Loucy (cell line): Measurements from ENCODE around the gene LEMD1.

Source experiments
- H2AFZ ChIP-seq: fragments of 200-600 bp; sonication (generic); 2 replicates; pipeline ENCODE4 v1.6.0; 2016; ENCODE audit warnings: antibody characterized with exemption, mild to moderate bottlenecking, low read length, moderate library complexity
- H3F3A ChIP-seq: fragments of 200-600 bp; 2 replicates; pipeline ENCODE4 v1.6.0; 2016; ENCODE audit warnings: antibody characterized with exemption, low read depth, mild to moderate bottlenecking
- H3K27me3 ChIP-seq: fragments of 200-600 bp; sonication (generic); 2 replicates; pipeline ENCODE4 v1.6.1; 2014; ENCODE audit warnings: low read length, mild to moderate bottlenecking; ENCODE audit not compliant: insufficient read depth, poor library complexity, severe bottlenecking
- H3K36me3 ChIP-seq: fragments of 200-600 bp; sonication (generic); 2 replicates; pipeline ENCODE4 v1.6.1; 2016; ENCODE audit warnings: low read length; ENCODE audit not compliant: insufficient read depth
- H3K4me1 ChIP-seq: fragments of 200-600 bp; sonication (generic); 2 replicates; pipeline ENCODE4 v1.5.1; 2014; ENCODE audit warnings: low read length, mild to moderate bottlenecking; ENCODE audit not compliant: insufficient read depth, poor library complexity, severe bottlenecking
- H3K4me2 ChIP-seq: fragments of 200-600 bp; sonication (generic); 2 replicates; pipeline ENCODE4 v1.6.0; 2014; ENCODE audit warnings: antibody characterized with exemption, low read length, low read depth, mild to moderate bottlenecking; ENCODE audit not compliant: poor library complexity, severe bottlenecking
- H3K4me3 ChIP-seq: fragments of 200-600 bp; sonication (generic); 2 replicates; pipeline ENCODE4 v1.5.1; 2014; ENCODE audit warnings: low read length, mild to moderate bottlenecking, mixed read lengths; ENCODE audit not compliant: poor library complexity, severe bottlenecking
- H3K79me2 ChIP-seq: fragments of 200-600 bp; sonication (generic); 2 replicates; pipeline ENCODE4 v1.6.1; 2014; ENCODE audit warnings: low read length; ENCODE audit not compliant: insufficient read depth
- H3K9ac ChIP-seq: fragments of 200-600 bp; sonication (generic); 2 replicates; pipeline ENCODE4 v1.6.0; 2014; ENCODE audit warnings: mild to moderate bottlenecking, low read depth, low read length, moderate library complexity; ENCODE audit not compliant: poor library complexity, severe bottlenecking
- H3K9me2 ChIP-seq: fragments of 200-600 bp; sonication (generic); replicated peaks from 2 replicates; pipeline ENCODE4 v1.6.1; 2016; ENCODE audit warnings: low read depth, low read length, mixed read lengths
- H3K9me3 ChIP-seq: fragments of 200-600 bp; sonication (generic); 2 replicates; pipeline ENCODE4 v1.6.1; 2014; ENCODE audit warnings: mild to moderate bottlenecking, antibody characterized with exemption, low read length, low read depth; ENCODE audit not compliant: insufficient read depth
- H4K20me1 ChIP-seq: fragments of 200-600 bp; sonication (generic); 2 replicates; pipeline ENCODE4 v1.6.0; 2014; ENCODE audit warnings: antibody characterized with exemption, low read length, mild to moderate bottlenecking; ENCODE audit not compliant: insufficient read depth, poor library complexity, severe bottlenecking
- EZH2phosphoT487 ChIP-seq: fragments of 200-600 bp; IDR thresholded peaks from 2 replicates; pipeline ENCODE4 v1.6.1; 2018; ENCODE audit warnings: antibody characterized with exemption, mild to moderate bottlenecking, moderate library complexity, borderline replicate concordance
- TF ChIP-seq, protein P1 (sequence below): fragments of 200-600 bp; sonication (generic); conservative IDR thresholded peaks from 2 replicates; pipeline ENCODE4 v1.5.1; 2014; ENCODE audit warnings: mild to moderate bottlenecking, antibody characterized with exemption, low read length

The LEMD1 gene

DNA sequence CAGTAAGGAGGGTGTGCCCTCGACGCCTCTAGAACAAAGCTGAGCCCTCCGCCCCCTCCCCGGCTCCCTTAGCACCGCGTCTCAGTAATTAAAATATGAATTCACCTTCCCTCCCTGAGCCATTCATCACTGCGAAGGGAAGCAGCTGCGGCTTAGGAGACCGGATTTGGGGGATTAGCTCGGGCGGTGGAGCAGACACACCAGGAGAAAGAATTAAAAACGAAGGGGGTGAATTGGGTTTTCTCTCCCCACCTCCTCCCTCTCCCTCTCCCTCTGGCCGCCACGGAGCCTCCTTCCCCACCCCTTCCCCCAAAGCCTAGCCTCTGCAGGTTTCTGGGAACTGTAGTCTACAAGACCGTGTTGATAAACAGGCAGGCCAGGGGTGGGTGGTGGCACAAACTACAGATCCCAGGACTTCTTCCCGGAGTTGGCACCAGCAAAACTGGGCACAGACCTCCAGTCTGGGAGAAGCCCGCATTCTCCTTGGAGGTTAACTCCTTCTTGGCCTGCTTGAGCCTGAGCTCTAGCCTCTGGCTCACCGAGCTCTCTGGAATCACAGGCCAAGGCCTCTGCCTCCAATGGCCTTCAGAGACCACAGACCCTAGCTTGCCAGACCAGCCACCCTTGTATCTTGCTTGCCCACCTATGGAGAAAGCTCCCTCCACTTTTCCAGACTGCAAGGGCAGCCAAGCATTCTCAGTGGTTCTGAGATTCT, 23.2 kb upstream of the LEMD1 start:
- Histone ChIP-seq H3K9me3 (no peaks in the 10 kb centered on the region), H3K4me2 (peak overlapping the region; percentile 61), H3K9ac (peak overlapping the region; percentile 50), H3K79me2 (no peaks in the 10 kb centered on the region), H3K4me1 (peaks cover 55% of the 10 kb centered on the region), H3K4me3 (peak overlapping the region; percentile 58), H3K9me2 (no peaks in the 10 kb centered on the region), H4K20me1 (no peaks in the 10 kb centered on the region), H3K36me3 (no peaks in the 10 kb centered on the region), H3F3A (no peaks in the 10 kb centered on the region), H2AFZ (peak overlapping the region; percentile 33; the same call in 1 of the 2 replicates), H3K27me3 (no peaks in the 10 kb centered on the region)
- TF ChIP-seq EZH2phosphoT487: no peak

DNA sequence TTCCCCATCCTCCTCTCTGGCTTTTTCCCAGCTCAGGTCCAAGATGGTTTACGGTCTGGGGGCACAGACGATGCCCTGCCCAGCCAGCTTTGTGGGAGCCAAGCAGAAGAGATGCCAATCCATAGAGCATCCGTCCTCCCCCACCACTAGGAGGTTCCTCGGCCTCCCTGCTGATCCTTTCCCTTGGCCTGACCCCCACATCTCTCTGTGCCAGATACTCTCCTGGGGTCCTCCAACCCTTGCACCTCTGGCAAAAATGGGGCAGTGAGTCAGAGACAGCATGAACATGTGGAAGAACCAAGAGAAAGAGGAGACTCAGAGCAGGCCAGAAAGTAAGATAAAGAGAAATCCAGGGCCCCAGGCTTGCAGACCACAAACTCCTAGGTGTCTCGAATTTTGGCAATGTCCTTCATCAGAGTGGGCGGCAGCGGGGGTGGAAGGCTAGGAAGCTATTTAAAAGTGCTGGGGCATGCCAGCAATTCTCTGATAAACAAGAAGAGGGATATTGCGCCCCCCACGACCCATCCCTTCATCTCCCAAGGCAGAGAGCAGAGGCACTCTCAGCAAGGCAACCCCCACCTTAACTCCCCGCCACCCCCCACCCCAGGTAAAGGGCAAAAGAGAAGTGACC, 22.6 kb upstream of the LEMD1 start:
- H3K4me2 ChIP-seq: peak overlapping the region; percentile 61
- no peaks in the 10 kb centered on the region for H3K36me3 ChIP-seq
- no peaks in the 10 kb centered on the region for H3K9me3 ChIP-seq
- H3F3A ChIP-seq: no peaks in the 10 kb centered on the region
- H3K27me3 ChIP-seq: no peaks in the 10 kb centered on the region
- H3K9ac ChIP-seq: peak overlapping the region; percentile 50
- no peaks in the 10 kb centered on the region for H3K79me2 ChIP-seq
- H2AFZ ChIP-seq: peak overlapping the region; percentile 33; the same call in 1 of the 2 replicates
- peaks cover 62% of the 10 kb centered on the region for H3K4me1 ChIP-seq
- peak overlapping the region; percentile 58 for H3K4me3 ChIP-seq
- TF ChIP-seq EZH2phosphoT487: no peak
- TF ChIP-seq, protein P1, sequence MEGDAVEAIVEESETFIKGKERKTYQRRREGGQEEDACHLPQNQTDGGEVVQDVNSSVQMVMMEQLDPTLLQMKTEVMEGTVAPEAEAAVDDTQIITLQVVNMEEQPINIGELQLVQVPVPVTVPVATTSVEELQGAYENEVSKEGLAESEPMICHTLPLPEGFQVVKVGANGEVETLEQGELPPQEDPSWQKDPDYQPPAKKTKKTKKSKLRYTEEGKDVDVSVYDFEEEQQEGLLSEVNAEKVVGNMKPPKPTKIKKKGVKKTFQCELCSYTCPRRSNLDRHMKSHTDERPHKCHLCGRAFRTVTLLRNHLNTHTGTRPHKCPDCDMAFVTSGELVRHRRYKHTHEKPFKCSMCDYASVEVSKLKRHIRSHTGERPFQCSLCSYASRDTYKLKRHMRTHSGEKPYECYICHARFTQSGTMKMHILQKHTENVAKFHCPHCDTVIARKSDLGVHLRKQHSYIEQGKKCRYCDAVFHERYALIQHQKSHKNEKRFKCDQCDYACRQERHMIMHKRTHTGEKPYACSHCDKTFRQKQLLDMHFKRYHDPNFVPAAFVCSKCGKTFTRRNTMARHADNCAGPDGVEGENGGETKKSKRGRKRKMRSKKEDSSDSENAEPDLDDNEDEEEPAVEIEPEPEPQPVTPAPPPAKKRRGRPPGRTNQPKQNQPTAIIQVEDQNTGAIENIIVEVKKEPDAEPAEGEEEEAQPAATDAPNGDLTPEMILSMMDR: no peak
- no peaks in the 10 kb centered on the region for H4K20me1 ChIP-seq
- H3K9me2 ChIP-seq: no peaks in the 10 kb centered on the region

DNA sequence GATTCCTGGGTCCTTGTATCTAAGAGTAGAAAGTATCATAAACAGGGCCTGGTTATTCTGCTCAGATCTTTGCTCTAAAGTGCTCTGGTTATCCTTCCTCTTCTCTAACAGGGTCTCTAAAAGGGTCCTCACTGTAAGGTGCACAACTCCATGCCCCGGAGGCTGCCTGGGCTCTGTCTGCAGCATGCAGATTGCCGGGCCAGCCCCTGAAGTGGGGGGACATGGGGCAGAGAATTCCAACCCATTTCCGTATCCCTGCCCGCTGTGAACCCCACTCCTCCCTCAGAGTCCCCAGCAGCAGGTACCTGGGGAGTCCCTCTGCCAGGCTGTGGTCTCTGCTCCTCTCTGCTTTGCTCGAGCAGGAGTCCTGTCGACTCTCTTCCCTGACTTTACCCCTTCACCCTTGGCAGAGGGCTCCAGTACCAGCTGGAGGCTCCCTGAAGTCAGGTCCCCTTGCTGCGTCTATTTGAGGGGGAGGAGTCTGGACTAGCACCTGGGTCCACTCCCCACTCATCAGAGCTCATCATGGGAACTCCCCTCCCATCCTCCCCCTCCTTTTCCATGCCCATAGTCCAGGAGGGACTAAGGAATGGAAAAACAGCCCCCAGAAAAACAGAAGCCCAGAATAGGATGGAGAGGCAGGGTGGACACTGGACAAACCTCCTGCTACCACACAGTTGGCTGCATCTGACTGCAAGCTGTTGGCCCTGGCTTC, 21.9 kb upstream of the LEMD1 start:
- no peaks in the 10 kb centered on the region for H3K79me2 ChIP-seq
- H3K9ac ChIP-seq: no peak overlapping the region
- H3K27me3 ChIP-seq: no peaks in the 10 kb centered on the region
- H3K4me2 ChIP-seq: peak overlapping the region; percentile 61
- no peak overlapping the region for H3K4me3 ChIP-seq
- TF ChIP-seq, protein P1: no peak
- TF ChIP-seq EZH2phosphoT487: no peak
- H4K20me1 ChIP-seq: no peaks in the 10 kb centered on the region
- no peaks in the 10 kb centered on the region for H3K9me2 ChIP-seq
- H2AFZ ChIP-seq: no peak overlapping the region
- no peaks in the 10 kb centered on the region for H3K9me3 ChIP-seq
- no peaks in the 10 kb centered on the region for H3K36me3 ChIP-seq
- no peaks in the 10 kb centered on the region for H3F3A ChIP-seq
- H3K4me1 ChIP-seq: peaks cover 64% of the 10 kb centered on the region
